GM23338 (cell line): Measurements from ENCODE around the gene MTR. TPM values are rescaled to one million over a fixed set of nuclear protein-coding genes. Genes with fewer than 3 reads are reported as not detected.

Experiments used
- ATAC-seq: fragments of 200-7000 bp; cut with Tn5 transposase; 3 replicates; pipeline ENCODE4 v1.9.1; 2020
- DNase-seq: peaks from one replicate; pipeline ENCODE4 v3.0.0-alpha.2; 2015; ENCODE audit warnings: low spot score
- H2AFZ ChIP-seq: fragments of 200-600 bp; sonication (generic); 2 replicates; pipeline ENCODE4 v1.8.0; 2016; ENCODE audit warnings: antibody characterized with exemption, mild to moderate bottlenecking, moderate library complexity
- H3F3A ChIP-seq: fragments of 200-600 bp; sonication (generic); replicated peaks from 2 replicates; pipeline ENCODE4 v1.8.0; 2017; ENCODE audit warnings: antibody characterized with exemption, mixed run types, low read depth
- H3K27ac ChIP-seq: fragments of 200-600 bp; sonication (generic); 2 replicates; pipeline ENCODE4 v1.6.1; 2016; ENCODE audit warnings: low read depth
- H3K27me3 ChIP-seq: fragments of 200-600 bp; sonication (generic); 2 replicates; pipeline ENCODE4 v1.8.0; 2016; ENCODE audit warnings: mild to moderate bottlenecking, mixed run types, moderate library complexity; ENCODE audit not compliant: insufficient read depth
- H3K36me3 ChIP-seq: fragments of 200-600 bp; sonication (generic); 2 replicates; pipeline ENCODE4 v1.8.0; 2016; ENCODE audit warnings: mild to moderate bottlenecking; ENCODE audit not compliant: insufficient read depth
- H3K4me1 ChIP-seq: fragments of 200-600 bp; sonication (generic); 2 replicates; pipeline ENCODE4 v1.8.0; 2016; ENCODE audit warnings: mild to moderate bottlenecking, moderate library complexity; ENCODE audit not compliant: insufficient read depth
- H3K4me2 ChIP-seq: fragments of 200-600 bp; sonication (generic); 2 replicates; pipeline ENCODE4 v1.7.1; 2017; ENCODE audit warnings: mixed run types
- H3K4me3 ChIP-seq: fragments of 200-600 bp; sonication (generic); 2 replicates; pipeline ENCODE4 v1.6.1; 2016; ENCODE audit warnings: mixed run types
- H3K79me2 ChIP-seq: fragments of 200-600 bp; sonication (generic); replicated peaks from 2 replicates; pipeline ENCODE4 v1.8.0; 2017; ENCODE audit warnings: mild to moderate bottlenecking; ENCODE audit not compliant: insufficient read depth
- H3K9me2 ChIP-seq: fragments of 200-600 bp; sonication (generic); 2 replicates; pipeline ENCODE4 v1.8.0; 2017; ENCODE audit not compliant: insufficient read depth
- H4K20me1 ChIP-seq: fragments of 200-600 bp; sonication (generic); replicated peaks from 2 replicates; pipeline ENCODE4 v1.8.0; 2017; ENCODE audit warnings: mild to moderate bottlenecking; ENCODE audit not compliant: insufficient read depth
- H3K27ac Mint-ChIP-seq: 2 replicates; pipeline ENCODE4 v1.8.0; 2020; ENCODE audit warnings: inconsistent platforms, mild to moderate bottlenecking, moderate library complexity, mixed read lengths
- H3K27me3 Mint-ChIP-seq: 3 replicates; pipeline ENCODE4 v1.8.0; 2022; ENCODE audit warnings: low read depth, mild to moderate bottlenecking, moderate library complexity, mixed read lengths, inconsistent platforms; ENCODE audit not compliant: insufficient read depth, poor library complexity
- H3K36me3 Mint-ChIP-seq: 3 replicates; pipeline ENCODE4 v1.8.0; 2021; ENCODE audit warnings: low read depth, mild to moderate bottlenecking, inconsistent platforms, moderate library complexity, mixed read lengths
- H3K4me1 Mint-ChIP-seq: 3 replicates; pipeline ENCODE4 v1.8.0; 2020; ENCODE audit warnings: mild to moderate bottlenecking, inconsistent platforms, mixed read lengths
- H3K4me3 Mint-ChIP-seq: 3 replicates; pipeline ENCODE4 v1.8.0; 2021; ENCODE audit warnings: moderate library complexity, mild to moderate bottlenecking, inconsistent platforms, mixed read lengths
- H3K9me3 Mint-ChIP-seq: 3 replicates; pipeline ENCODE4 v1.8.0; 2020; ENCODE audit warnings: moderate library complexity, mild to moderate bottlenecking, inconsistent platforms, mixed read lengths
- CREB1 ChIP-seq: fragments of 250-450 bp; sonication (Bioruptor Pico); IDR thresholded peaks from 2 replicates; pipeline ENCODE4 v1.5.0; 2020; ENCODE audit warnings: low read depth, mild to moderate bottlenecking, moderate library complexity
- CTCF ChIP-seq, 2 experiments: fragments of 200-600 bp in 1 of 2; sonication (generic) in 1 of 2; conservative IDR thresholded peaks; 2 replicates each; pipeline versions ENCODE4 v1.5.1 to v1.6.1; 2016 to 2017; ENCODE audit warnings: antibody characterized with exemption in 2 of 2, low read depth in 2 of 2, mild to moderate bottlenecking in 2 of 2, moderate library complexity in 1 of 2
- ETS1 ChIP-seq: IDR thresholded peaks from 2 replicates; pipeline ENCODE4 v1.6.1; 2016; ENCODE audit warnings: antibody characterized with exemption
- EZH2 ChIP-seq: fragments of 200-600 bp; sonication (generic); IDR thresholded peaks from one replicate; pipeline ENCODE4 v1.8.0; 2017; ENCODE audit warnings: antibody characterized with exemption, mild to moderate bottlenecking, low read depth; ENCODE audit not compliant: unreplicated experiment
- EZH2phosphoT487 ChIP-seq: fragments of 200-600 bp; sonication (generic); IDR thresholded peaks from one replicate; pipeline ENCODE4 v1.8.1; 2018; ENCODE audit warnings: antibody characterized with exemption; ENCODE audit not compliant: unreplicated experiment
- JUNB ChIP-seq: IDR thresholded peaks from one replicate; pipeline ENCODE4 v1.6.1; 2016; ENCODE audit warnings: antibody characterized with exemption; ENCODE audit not compliant: unreplicated experiment
- NANOG ChIP-seq: IDR thresholded peaks from 2 replicates; pipeline ENCODE4 v1.6.1; 2016; ENCODE audit warnings: antibody characterized with exemption, borderline replicate concordance
- POLR2AphosphoS5 ChIP-seq: IDR thresholded peaks from 2 replicates; pipeline ENCODE4 v1.6.1; 2016; ENCODE audit warnings: antibody characterized with exemption, low read depth
- REST ChIP-seq: IDR thresholded peaks from one replicate; pipeline ENCODE4 v1.6.1; 2018; ENCODE audit warnings: antibody characterized with exemption; ENCODE audit not compliant: unreplicated experiment
- STAT1 ChIP-seq: IDR thresholded peaks from one replicate; pipeline ENCODE4 v1.6.1; 2016; ENCODE audit warnings: antibody characterized with exemption; ENCODE audit not compliant: unreplicated experiment
- ZNF114 ChIP-seq: fragments of 250-450 bp; sonication (Bioruptor Pico); IDR thresholded peaks from 2 replicates; pipeline ENCODE4 v1.5.0; 2020; ENCODE audit warnings: mild to moderate bottlenecking, moderate library complexity
- ZNF331 ChIP-seq: fragments of 250-450 bp; sonication (Bioruptor Pico); IDR thresholded peaks from 2 replicates; pipeline ENCODE4 v1.5.0; 2020; ENCODE audit warnings: low read depth, mild to moderate bottlenecking, moderate library complexity
- ZNF462 ChIP-seq: fragments of 250-450 bp; sonication (Bioruptor Pico); IDR thresholded peaks from 2 replicates; pipeline ENCODE4 v1.5.0; 2020; ENCODE audit warnings: mild to moderate bottlenecking, moderate library complexity
- polyA plus RNA-seq: library from polyadenylated mRNA; unstranded; fragments of >200 nt; fragmentation: Nextera tagmentation; extraction: Ambion mirVana; gene quantifications from 2 replicates; pipeline ENCODE4 v1.2.1, GENCODE V29; 2016
- total RNA-seq: library from RNA; depleted of rRNA; stranded (reverse); fragments of >200 nt; shearing (Covaris generic); gene quantifications from 2 replicates; pipeline ENCODE4 v1.2.3, GENCODE V29; 2014

MTR gene
- total and polyA plus RNA-seq, 2 experiments from 2014 or later, result 6.4 to 20.0 TPM

GRCh38 chr1:236948996-236949395 lies 153.9 kb downstream of the MTR start:
- TF ChIP-seq ZNF462 (CRISPR knock-in tag) (no peak), ETS1 (no peak), STAT1 (no peak), CTCF (conservative IDR thresholded peaks at IDR 0.05; ENCODE audit: low read depth in 2 of 2) (no peak), REST (no peak), JUNB (no peak), EZH2phosphoT487 (no peak), CREB1 (CRISPR knock-in tag) (no peak), NANOG (no peak), ZNF331 (CRISPR knock-in tag) (no peak), POLR2AphosphoS5 (no peak), EZH2 (no peak), ZNF114 (no peak)
- no peaks in the 10 kb centered on the region for H3K27me3 ChIP-seq

More at GRCh38 chr1:236948996-236949395, 153.9 kb downstream of the MTR start:
- Mint-ChIP-seq H3K27ac (no peak overlapping the region), H3K27me3 (peaks cover 1% of the 10 kb centered on the region), H3K4me1 (peaks cover 31% of the 10 kb centered on the region), H3K4me3 (no peak overlapping the region), H3K36me3 (no peaks in the 10 kb centered on the region), H3K9me3 (no peaks in the 10 kb centered on the region)
- Histone ChIP-seq H3K4me2 (no peak overlapping the region), H3K4me3 (no peak overlapping the region), H2AFZ (peak overlapping the region; percentile 84; the same call in 1 of the 2 replicates), H3K36me3 (no peaks in the 10 kb centered on the region), H3K27ac (no peak overlapping the region), H3K79me2 (no peaks in the 10 kb centered on the region), H3F3A (no peaks in the 10 kb centered on the region), H4K20me1 (no peaks in the 10 kb centered on the region), H3K4me1 (peaks cover 20% of the 10 kb centered on the region), H3K9me2 (0 out of 2 replicates have a peak, but pooled peaks cover 11% of the 10 kb centered on the region)
- DNase-seq, result no peak
- ATAC-seq, result no peak
